Progenitor cell of endocrine pancreas (in vitro differentiated cells): ENCODE data around the gene HEPH. TPM values are rescaled to one million over a fixed set of nuclear protein-coding genes. Genes with fewer than 3 reads are reported as not detected.

Experiments
- DNase-seq: peaks from one replicate; pipeline ENCODE4 v3.0.0; 2021; ENCODE audit warnings: low spot score; ENCODE audit not compliant: unreplicated experiment
- H3K27ac Mint-ChIP-seq: 2 replicates; pipeline ENCODE4 v1.8.0; 2021; ENCODE audit warnings: mild to moderate bottlenecking, moderate library complexity, mixed read lengths
- H3K27me3 Mint-ChIP-seq: 2 replicates; pipeline ENCODE4 v1.8.0; 2021; ENCODE audit warnings: mixed read lengths
- H3K36me3 Mint-ChIP-seq: 2 replicates; pipeline ENCODE4 v1.8.0; 2022; ENCODE audit warnings: mixed read lengths; ENCODE audit not compliant: insufficient read depth
- H3K4me1 Mint-ChIP-seq: 2 replicates; pipeline ENCODE4 v1.8.0; 2021; ENCODE audit warnings: low read depth, mixed read lengths
- H3K4me3 Mint-ChIP-seq: 2 replicates; pipeline ENCODE4 v1.8.0; 2021; ENCODE audit warnings: low read depth, mild to moderate bottlenecking, moderate library complexity, mixed read lengths
- H3K9me3 Mint-ChIP-seq: 2 replicates; pipeline ENCODE4 v1.8.0; 2021; ENCODE audit warnings: low read depth, mixed read lengths
- CTCF ChIP-seq: fragments of 200-600 bp; sonication (generic); IDR thresholded peaks from one replicate; pipeline ENCODE4 v1.5.0; 2021; ENCODE audit warnings: antibody characterized with exemption, mild to moderate bottlenecking; ENCODE audit not compliant: unreplicated experiment
- total RNA-seq: library from RNA; stranded (reverse); gene quantifications from 2 replicates; pipeline ENCODE4 v1.2.1, GENCODE V29; 2021

The HEPH gene
- total RNA-seq, 1 donor from 2014 or later, result 92.4 TPM

- H3K36me3 Mint-ChIP-seq, result no peaks in the 10 kb centered on the region
- H3K9me3 Mint-ChIP-seq, result peaks cover 15% of the 10 kb centered on the region
- TF ChIP-seq CTCF, result no peak
- no peak for DNase-seq
- no peak overlapping the region for H3K27ac Mint-ChIP-seq
- H3K4me3 Mint-ChIP-seq, result no peak overlapping the region
- H3K4me1 Mint-ChIP-seq, result no peaks in the 10 kb centered on the region
- H3K27me3 Mint-ChIP-seq, result no peaks in the 10 kb centered on the region
These were observed 19.8 kb upstream of the HEPH start for GRCh38 chrX:66144258-66144657.

- Mint-ChIP-seq H3K27me3 (no peaks in the 10 kb centered on the region), H3K27ac (no peak overlapping the region), H3K4me1 (no peaks in the 10 kb centered on the region), H3K9me3 (peaks cover 8% of the 10 kb centered on the region), H3K4me3 (no peak overlapping the region), H3K36me3 (no peaks in the 10 kb centered on the region)
- DNase-seq, result no peak
- no peak for TF ChIP-seq CTCF
These were observed 14.5 kb upstream of the HEPH start for GRCh38 chrX:66149519-66149918.

GRCh38 chrX:66150163-66150562 is 13.9 kb upstream of the HEPH start:
- H3K9me3 Mint-ChIP-seq, result peaks cover 8% of the 10 kb centered on the region
- no peak for DNase-seq
- no peak for TF ChIP-seq CTCF
- H3K27ac Mint-ChIP-seq, result no peak overlapping the region
- H3K36me3 Mint-ChIP-seq, result no peaks in the 10 kb centered on the region
- H3K4me1 Mint-ChIP-seq, result no peaks in the 10 kb centered on the region
- H3K4me3 Mint-ChIP-seq, result no peak overlapping the region
- H3K27me3 Mint-ChIP-seq, result no peaks in the 10 kb centered on the region

GRCh38 chrX:66162331-66162822 is 1.7 kb upstream of the HEPH start:
- H3K36me3 Mint-ChIP-seq, result no peaks in the 10 kb centered on the region
- H3K4me1 Mint-ChIP-seq, result peaks cover 5% of the 10 kb centered on the region
- peaks cover 12% of the 10 kb centered on the region for H3K9me3 Mint-ChIP-seq
- H3K27ac Mint-ChIP-seq, result no peak overlapping the region
- no peak for DNase-seq
- no peak overlapping the region for H3K4me3 Mint-ChIP-seq
- no peaks in the 10 kb centered on the region for H3K27me3 Mint-ChIP-seq
- no peak for TF ChIP-seq CTCF

GRCh38 chrX:66163447-66163846 is 600 bp upstream of the HEPH start:
- TF ChIP-seq CTCF, result no peak
- Mint-ChIP-seq H3K36me3 (peaks cover 3% of the 10 kb centered on the region), H3K27ac (no peak overlapping the region), H3K27me3 (no peaks in the 10 kb centered on the region), H3K9me3 (peaks cover 11% of the 10 kb centered on the region), H3K4me3 (peak overlapping the region; percentile 88), H3K4me1 (peaks cover 5% of the 10 kb centered on the region)
- DNase-seq, result no peak
